SH-SY5Y (cell line): ENCODE results near the gene CEL.

Source experiments
- GATA2 ChIP-seq: IDR thresholded peaks from 2 replicates; pipeline ENCODE4 v1.6.1; 2011; ENCODE audit warnings: mild to moderate bottlenecking, low read depth, low read length
- GATA3 ChIP-seq: IDR thresholded peaks from 2 replicates; pipeline ENCODE4 v1.6.1; 2011; ENCODE audit warnings: low read depth, mild to moderate bottlenecking, low read length, moderate library complexity

DNA sequence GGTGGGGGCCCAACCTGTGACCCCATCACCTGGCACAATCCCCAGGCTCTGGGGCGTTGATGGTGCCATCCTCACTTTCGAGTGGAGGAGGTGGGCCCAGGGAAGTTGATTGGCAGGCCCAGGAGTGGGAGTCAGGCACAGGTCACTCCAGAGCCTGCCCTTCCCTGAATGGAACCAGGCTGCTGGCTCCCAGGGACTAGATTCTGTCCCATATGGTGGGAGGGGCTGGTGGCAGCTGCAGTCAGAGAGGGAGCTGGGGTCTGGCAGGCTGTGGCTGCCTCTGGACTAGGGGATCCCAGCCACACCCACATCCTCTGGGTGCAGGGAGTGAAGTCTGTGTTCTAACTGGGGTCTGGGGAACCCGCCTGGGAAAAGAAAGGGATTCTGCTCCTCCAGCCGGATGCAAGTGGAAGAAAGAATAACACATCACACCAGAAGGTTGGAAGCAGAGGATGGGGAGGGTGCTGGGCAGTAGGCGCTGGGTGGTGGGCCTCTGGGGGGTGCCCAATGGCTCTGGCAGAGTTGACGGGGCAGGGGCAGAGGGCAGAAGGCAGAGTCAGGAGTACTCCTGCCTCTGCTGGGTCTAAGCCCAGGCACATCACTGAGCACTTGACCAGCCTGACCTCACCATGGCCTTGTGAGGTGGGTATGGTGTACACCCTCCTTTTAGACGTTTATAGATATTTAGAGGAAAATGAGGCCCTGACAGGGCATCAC, 25.8 kb downstream of the CEL start:
- TF ChIP-seq GATA2 (no peak), GATA3 (no peak)
